ENCODE results near the gene FBXO9. TPM values are rescaled to one million over a fixed set of nuclear protein-coding genes. Genes with fewer than 3 reads are reported as not detected.

Gene FBXO9
- total RNA-seq, 1 experiment from 2014 or later = 68.4 TPM

DNA sequence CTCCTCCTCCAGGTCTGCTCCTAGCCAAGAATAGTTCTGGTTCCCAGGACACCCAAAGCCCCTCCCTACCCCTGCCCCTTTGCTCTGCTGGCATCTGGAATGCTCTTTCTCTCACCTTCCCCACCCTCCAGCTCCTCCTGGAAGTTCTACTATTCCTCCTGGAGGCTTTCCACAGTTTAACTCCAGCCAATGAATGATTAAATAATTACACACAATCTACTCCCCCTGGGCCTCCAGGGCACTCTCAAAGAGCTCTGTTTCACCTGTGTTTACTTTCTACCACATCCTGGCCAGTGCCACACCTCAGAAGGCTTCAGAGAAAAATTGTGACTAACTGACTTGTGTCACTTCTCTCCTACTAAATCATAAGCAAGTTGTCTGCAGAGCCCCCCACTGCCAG lies 47.2 kb downstream of the FBXO9 start:
- no peaks in the 10 kb centered on the region for H3K79me2 ChIP-seq (ENCODE audit: insufficient read depth, low read length)
- H3T11ph ChIP-seq (ENCODE audit: low read length) = no peak overlapping the region
- Mint-ChIP-seq H3K27me3 (ENCODE audit: low read depth) (peaks cover 3% of the 10 kb centered on the region; the same call in 1 of the 2 replicates), H3K27ac (peak overlapping the region in 1 of 3 experiments; percentile 70; a peak in 1 of 7 replicates), H3K36me3 (ENCODE audit: insufficient read depth in 1 of 3, low read depth in 3 of 3) (no peaks in the 10 kb centered on the region), H3K4me3 (no peak overlapping the region), H3K9me3 (peaks cover 2 to 3% of the 10 kb centered on the region in 2 experiments; a peak in 2 of 5 replicates), H3K4me1 (peaks cover 5 to 7% of the 10 kb centered on the region in 2 experiments; a peak in 3 of 4 replicates)
- H3K14ac ChIP-seq (ENCODE audit: insufficient read depth, low read length) = no peak overlapping the region
- H3K23me2 ChIP-seq (ENCODE audit: insufficient read length, low read depth, low read length, poor library complexity, severe bottlenecking) = no peaks in the 10 kb centered on the region
- no peak overlapping the region for H2BK20ac ChIP-seq (ENCODE audit: low read depth, low read length, poor library complexity, severe bottlenecking)
- no peak overlapping the region for H4K5ac ChIP-seq (ENCODE audit: insufficient read length, low read depth, low read length)
- no peak overlapping the region for H2BK120ac ChIP-seq (ENCODE audit: low read depth, low read length, poor library complexity, severe bottlenecking)
- H3K23ac ChIP-seq (ENCODE audit: insufficient read length, low read depth, low read length) = no peak overlapping the region
- H3K4me2 ChIP-seq (ENCODE audit: insufficient read depth, insufficient read length, low read length) = no peak overlapping the region
- no peaks in the 10 kb centered on the region for H3K9me3 ChIP-seq (ENCODE audit: control insufficient read depth, low read depth, low read length)
- H4K20me1 ChIP-seq (ENCODE audit: control insufficient read depth, insufficient read depth, insufficient read length) = no peaks in the 10 kb centered on the region
- no peaks in the 10 kb centered on the region for H3K27me3 ChIP-seq (ENCODE audit: insufficient read depth, low read length)
- H2AFZ ChIP-seq (ENCODE audit: low read length) = no peak overlapping the region
- H3K79me1 ChIP-seq (ENCODE audit: insufficient read depth, low read depth, low read length, poor library complexity, severe bottlenecking) = no peaks in the 10 kb centered on the region
- TF ChIP-seq, protein P1, sequence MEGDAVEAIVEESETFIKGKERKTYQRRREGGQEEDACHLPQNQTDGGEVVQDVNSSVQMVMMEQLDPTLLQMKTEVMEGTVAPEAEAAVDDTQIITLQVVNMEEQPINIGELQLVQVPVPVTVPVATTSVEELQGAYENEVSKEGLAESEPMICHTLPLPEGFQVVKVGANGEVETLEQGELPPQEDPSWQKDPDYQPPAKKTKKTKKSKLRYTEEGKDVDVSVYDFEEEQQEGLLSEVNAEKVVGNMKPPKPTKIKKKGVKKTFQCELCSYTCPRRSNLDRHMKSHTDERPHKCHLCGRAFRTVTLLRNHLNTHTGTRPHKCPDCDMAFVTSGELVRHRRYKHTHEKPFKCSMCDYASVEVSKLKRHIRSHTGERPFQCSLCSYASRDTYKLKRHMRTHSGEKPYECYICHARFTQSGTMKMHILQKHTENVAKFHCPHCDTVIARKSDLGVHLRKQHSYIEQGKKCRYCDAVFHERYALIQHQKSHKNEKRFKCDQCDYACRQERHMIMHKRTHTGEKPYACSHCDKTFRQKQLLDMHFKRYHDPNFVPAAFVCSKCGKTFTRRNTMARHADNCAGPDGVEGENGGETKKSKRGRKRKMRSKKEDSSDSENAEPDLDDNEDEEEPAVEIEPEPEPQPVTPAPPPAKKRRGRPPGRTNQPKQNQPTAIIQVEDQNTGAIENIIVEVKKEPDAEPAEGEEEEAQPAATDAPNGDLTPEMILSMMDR (conservative IDR thresholded peaks at IDR 0.05) = no peak
- no peak overlapping the region for H2BK5ac ChIP-seq (ENCODE audit: insufficient read length, low read length)
- H3K4me1 ChIP-seq (ENCODE audit: insufficient read depth, low read length) = no peaks in the 10 kb centered on the region
- no peak overlapping the region for H2BK12ac ChIP-seq (ENCODE audit: insufficient read length, low read depth, low read length)
- no peak overlapping the region for H2AK5ac ChIP-seq (ENCODE audit: insufficient read length, low read length)
- no peak overlapping the region for H3K27ac ChIP-seq (ENCODE audit: insufficient read length, low read depth, low read length)
- no peak overlapping the region for H3K18ac ChIP-seq (ENCODE audit: insufficient read length, low read depth, low read length)
- H3K4ac ChIP-seq (ENCODE audit: low read depth, low read length) = no peak overlapping the region
- DNase-seq = no peak
- H4K8ac ChIP-seq (replicated peaks; ENCODE audit: insufficient read length, low read depth, low read length) = no peak overlapping the region
- no peak overlapping the region for H4K91ac ChIP-seq (ENCODE audit: insufficient read length, low read depth, low read length)
- no peak overlapping the region for H3K9ac ChIP-seq (ENCODE audit: extremely low read depth, insufficient read length, low read length)
- H3K56ac ChIP-seq (ENCODE audit: insufficient read length, low read depth, low read length) = no peak overlapping the region
- no peak overlapping the region for H2BK15ac ChIP-seq (ENCODE audit: low read depth, low read length)
